BLaER1 (cell line): ENCODE measurements around the gene WWOX.

Experiments
- H3K27ac ChIP-seq: shearing (Covaris generic); formaldehyde crosslinking; 2 replicates; pipeline ENCODE4 v1.8.1; 2022
- H3K27me3 ChIP-seq: shearing (Covaris generic); formaldehyde crosslinking; 2 replicates; pipeline ENCODE4 v1.8.1; 2022
- H3K36me3 ChIP-seq: shearing (Covaris generic); formaldehyde crosslinking; 2 replicates; pipeline ENCODE4 v1.8.1; 2022
- H3K4me1 ChIP-seq: shearing (Covaris generic); formaldehyde crosslinking; 2 replicates; pipeline ENCODE4 v1.8.1; 2022
- H3K4me2 ChIP-seq: shearing (Covaris generic); formaldehyde crosslinking; 2 replicates; pipeline ENCODE4 v1.8.1; 2022
- H3K4me3 ChIP-seq: shearing (Covaris generic); formaldehyde crosslinking; 2 replicates; pipeline ENCODE4 v1.8.1; 2022
- H3K9ac ChIP-seq: shearing (Covaris generic); formaldehyde crosslinking; 2 replicates; pipeline ENCODE4 v1.8.1; 2022
- H3K9me3 ChIP-seq: shearing (Covaris generic); formaldehyde crosslinking; 2 replicates; pipeline ENCODE4 v1.8.1; 2022
- H4K20me1 ChIP-seq: shearing (Covaris generic); formaldehyde crosslinking; 2 replicates; pipeline ENCODE4 v1.8.1; 2022
- Cebpa-rat ChIP-seq: shearing (Covaris generic); IDR thresholded peaks from 2 replicates; pipeline ENCODE4 v1.8.1; 2022

Gene WWOX

DNA sequence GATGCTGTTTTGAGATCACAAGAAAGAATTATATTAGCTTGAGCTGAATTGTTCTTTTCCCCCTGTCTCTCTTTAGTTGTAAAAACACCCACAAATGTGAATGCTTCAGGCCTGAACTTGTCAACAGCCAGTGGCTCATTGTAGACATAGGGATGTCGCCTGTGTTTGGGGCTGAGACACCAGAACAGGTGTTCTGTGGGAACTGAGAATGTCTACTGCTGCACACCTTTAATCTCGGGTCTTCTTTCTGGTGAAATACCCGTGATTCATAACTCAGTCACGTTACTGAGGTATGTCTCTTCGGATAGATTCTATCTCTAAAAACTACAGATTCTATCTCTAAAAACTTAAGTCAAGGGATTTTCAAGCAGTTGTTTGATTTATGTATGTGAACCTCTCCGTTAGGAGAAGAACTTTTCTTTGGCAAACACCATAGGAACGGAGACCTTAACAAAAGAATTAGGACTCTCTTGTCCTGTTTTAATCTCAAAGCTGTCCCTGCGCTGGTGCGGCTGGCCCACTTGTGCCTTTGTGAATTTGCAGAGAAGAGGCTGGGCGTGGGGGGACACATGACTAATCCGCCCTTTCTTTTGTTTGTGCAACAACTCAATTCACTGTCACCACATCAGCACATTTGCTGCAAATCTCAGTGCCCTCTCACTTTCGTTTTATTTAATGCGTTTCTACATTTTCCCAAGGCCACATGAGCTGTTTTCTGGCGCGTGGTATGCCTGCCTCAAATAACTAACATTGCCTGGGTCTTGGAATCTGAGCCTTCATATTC is 858.1 kb downstream of the WWOX start:
- H3K27me3 ChIP-seq: no peaks in the 10 kb centered on the region
- no peak overlapping the region for H3K4me3 ChIP-seq
- H3K9ac ChIP-seq: no peak overlapping the region
- peaks cover 14% of the 10 kb centered on the region for H3K4me1 ChIP-seq
- H3K27ac ChIP-seq: no peak overlapping the region
- no peak overlapping the region for H3K4me2 ChIP-seq
- H4K20me1 ChIP-seq: no peaks in the 10 kb centered on the region
- TF ChIP-seq Cebpa-rat: no peak
- H3K36me3 ChIP-seq: no peaks in the 10 kb centered on the region
- H3K9me3 ChIP-seq: no peaks in the 10 kb centered on the region

- Histone ChIP-seq H3K9ac (no peak overlapping the region), H3K4me2 (peak overlapping the region; percentile 61), H3K27ac (no peak overlapping the region), H4K20me1 (no peaks in the 10 kb centered on the region), H3K9me3 (peaks cover 24% of the 10 kb centered on the region), H3K27me3 (no peaks in the 10 kb centered on the region), H3K4me1 (peaks cover 17% of the 10 kb centered on the region), H3K36me3 (no peaks in the 10 kb centered on the region), H3K4me3 (no peak overlapping the region)
- TF ChIP-seq Cebpa-rat: no peak
Observed at GRCh38 chr16:78961464-78961863, 862.0 kb downstream of the WWOX start.

DNA sequence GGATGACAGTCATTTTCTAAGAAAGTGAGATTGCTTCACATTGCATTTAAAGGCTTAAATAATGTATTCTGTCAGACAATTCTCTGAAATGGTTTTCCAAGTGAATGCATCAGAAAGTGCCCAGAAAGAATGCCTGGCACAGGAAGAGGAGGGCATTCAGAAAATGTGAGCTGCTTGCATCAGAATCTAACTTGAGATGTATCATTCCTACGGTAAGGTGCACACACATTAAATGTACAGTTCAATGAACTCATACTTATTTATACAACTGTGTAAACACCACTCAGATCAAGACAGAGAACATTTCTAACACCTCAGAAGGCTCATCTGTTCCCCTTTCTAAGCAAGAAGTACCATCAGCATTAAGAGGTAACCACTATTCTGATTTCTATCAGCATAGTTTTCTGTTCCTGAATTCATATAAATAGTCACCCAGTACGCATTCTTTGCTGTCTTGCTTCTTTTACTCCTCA is 863.0 kb downstream of the WWOX start:
- Histone ChIP-seq H3K4me3 (no peak overlapping the region), H3K9ac (no peak overlapping the region), H3K4me1 (peaks cover 17% of the 10 kb centered on the region), H3K36me3 (no peaks in the 10 kb centered on the region), H3K27me3 (no peaks in the 10 kb centered on the region), H3K4me2 (no peak overlapping the region), H3K9me3 (peaks cover 24% of the 10 kb centered on the region), H4K20me1 (no peaks in the 10 kb centered on the region), H3K27ac (no peak overlapping the region)
- no peak for TF ChIP-seq Cebpa-rat

DNA sequence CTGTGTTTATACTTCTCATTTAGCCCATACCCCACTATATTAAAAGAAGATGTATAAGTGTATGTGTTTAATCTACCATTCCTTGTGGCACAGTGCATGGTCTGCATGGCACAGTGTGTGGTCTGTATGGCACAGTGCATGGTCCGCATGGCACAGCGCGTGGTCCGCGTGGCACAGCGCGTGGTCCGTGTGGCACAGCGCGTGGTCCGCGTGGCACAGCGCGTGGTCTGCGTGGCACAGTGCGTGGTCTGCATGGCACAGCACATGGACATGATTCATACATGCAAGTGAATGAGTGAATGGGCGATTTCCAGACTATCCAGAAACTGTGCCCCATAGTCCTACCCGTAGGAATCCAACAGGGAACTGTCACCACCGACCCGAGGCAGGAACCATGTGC is 868.5 kb downstream of the WWOX start:
- H3K4me2 ChIP-seq: no peak overlapping the region
- H3K27me3 ChIP-seq: no peaks in the 10 kb centered on the region
- no peaks in the 10 kb centered on the region for H3K36me3 ChIP-seq
- no peaks in the 10 kb centered on the region for H4K20me1 ChIP-seq
- no peak overlapping the region for H3K9ac ChIP-seq
- no peak overlapping the region for H3K27ac ChIP-seq
- no peaks in the 10 kb centered on the region for H3K4me1 ChIP-seq
- H3K4me3 ChIP-seq: no peak overlapping the region
- peaks cover 24% of the 10 kb centered on the region for H3K9me3 ChIP-seq
- TF ChIP-seq Cebpa-rat: no peak

DNA sequence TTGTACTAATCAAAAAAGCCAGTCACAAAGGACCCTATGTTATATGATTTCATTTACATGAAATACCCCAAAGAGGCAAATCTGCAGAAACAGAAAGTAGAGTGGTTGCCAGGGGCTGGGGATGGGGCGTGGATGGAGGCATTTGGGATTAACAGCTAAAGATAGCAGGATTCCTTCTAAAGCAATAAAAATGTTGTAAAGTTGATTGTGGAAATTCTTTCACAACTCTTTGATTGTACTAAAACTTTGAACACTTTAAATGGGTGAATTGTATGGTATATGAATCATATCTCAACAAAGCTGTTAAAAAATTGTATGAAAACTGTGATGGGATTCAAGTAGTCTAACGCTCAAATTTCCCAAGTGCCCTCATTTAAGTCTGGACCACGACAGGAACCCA is 870.3 kb downstream of the WWOX start:
- Histone ChIP-seq H3K4me2 (no peak overlapping the region), H3K4me1 (no peaks in the 10 kb centered on the region), H3K27ac (no peak overlapping the region), H3K4me3 (no peak overlapping the region), H3K36me3 (no peaks in the 10 kb centered on the region), H3K9ac (no peak overlapping the region), H4K20me1 (no peaks in the 10 kb centered on the region), H3K27me3 (no peaks in the 10 kb centered on the region), H3K9me3 (peaks cover 8% of the 10 kb centered on the region)
- TF ChIP-seq Cebpa-rat: no peak

DNA sequence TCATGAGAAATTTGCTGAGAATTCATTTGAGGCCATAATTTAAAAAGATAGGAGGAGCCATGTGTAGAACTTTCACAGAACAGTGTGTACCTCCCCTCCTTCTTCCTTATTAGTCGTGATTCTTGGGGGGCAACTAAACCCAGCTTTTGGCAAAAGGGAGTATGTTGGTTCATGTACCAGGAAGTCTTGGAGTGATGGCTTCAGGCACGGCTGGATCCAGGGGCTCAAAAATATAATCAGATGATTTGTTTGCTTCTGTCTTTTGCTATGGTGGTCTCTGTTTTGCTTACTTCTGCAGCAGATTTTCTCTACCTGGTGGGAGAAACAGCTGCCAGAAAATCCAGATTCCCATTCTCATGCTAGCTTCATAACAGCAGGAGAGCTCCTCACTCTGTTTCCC is 871.2 kb downstream of the WWOX start:
- H3K4me3 ChIP-seq: no peak overlapping the region
- no peaks in the 10 kb centered on the region for H3K4me1 ChIP-seq
- no peak overlapping the region for H3K4me2 ChIP-seq
- H3K27ac ChIP-seq: no peak overlapping the region
- TF ChIP-seq Cebpa-rat: no peak
- no peaks in the 10 kb centered on the region for H3K9me3 ChIP-seq
- H4K20me1 ChIP-seq: no peaks in the 10 kb centered on the region
- no peaks in the 10 kb centered on the region for H3K27me3 ChIP-seq
- no peak overlapping the region for H3K9ac ChIP-seq
- H3K36me3 ChIP-seq: no peaks in the 10 kb centered on the region

GRCh38 chr16:78972006-78972405 is 872.6 kb downstream of the WWOX start:
- H4K20me1 ChIP-seq: no peaks in the 10 kb centered on the region
- H3K27me3 ChIP-seq: no peaks in the 10 kb centered on the region
- no peaks in the 10 kb centered on the region for H3K36me3 ChIP-seq
- H3K27ac ChIP-seq: no peak overlapping the region
- H3K9me3 ChIP-seq: no peaks in the 10 kb centered on the region
- H3K4me2 ChIP-seq: no peak overlapping the region
- no peak overlapping the region for H3K9ac ChIP-seq
- no peak overlapping the region for H3K4me3 ChIP-seq
- no peak for TF ChIP-seq Cebpa-rat
- H3K4me1 ChIP-seq: no peaks in the 10 kb centered on the region

DNA sequence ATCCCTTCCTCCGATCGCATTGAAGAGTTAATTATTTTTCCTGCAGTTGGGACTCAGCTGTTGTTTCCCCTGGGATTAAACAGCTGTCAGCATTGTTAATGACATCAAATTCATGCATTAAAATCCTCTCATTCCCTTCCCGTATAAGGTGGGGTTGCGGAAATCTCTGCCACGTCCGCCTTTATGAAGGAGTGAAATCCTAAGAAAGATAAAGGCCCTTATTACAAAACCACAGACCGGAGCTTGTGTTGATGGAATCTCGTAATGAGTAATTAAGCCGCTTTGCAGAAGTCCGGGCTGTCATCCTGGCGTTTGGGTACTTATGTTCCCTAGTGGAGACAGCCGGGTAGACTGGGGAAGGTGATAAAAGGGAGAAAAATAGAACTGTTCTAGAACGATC is 873.5 kb downstream of the WWOX start:
- TF ChIP-seq Cebpa-rat: no peak
- Histone ChIP-seq H3K9me3 (no peaks in the 10 kb centered on the region), H3K4me1 (no peaks in the 10 kb centered on the region), H3K27ac (no peak overlapping the region), H3K4me3 (no peak overlapping the region), H3K9ac (no peak overlapping the region), H3K36me3 (no peaks in the 10 kb centered on the region), H3K4me2 (no peak overlapping the region), H3K27me3 (no peaks in the 10 kb centered on the region), H4K20me1 (no peaks in the 10 kb centered on the region)

DNA sequence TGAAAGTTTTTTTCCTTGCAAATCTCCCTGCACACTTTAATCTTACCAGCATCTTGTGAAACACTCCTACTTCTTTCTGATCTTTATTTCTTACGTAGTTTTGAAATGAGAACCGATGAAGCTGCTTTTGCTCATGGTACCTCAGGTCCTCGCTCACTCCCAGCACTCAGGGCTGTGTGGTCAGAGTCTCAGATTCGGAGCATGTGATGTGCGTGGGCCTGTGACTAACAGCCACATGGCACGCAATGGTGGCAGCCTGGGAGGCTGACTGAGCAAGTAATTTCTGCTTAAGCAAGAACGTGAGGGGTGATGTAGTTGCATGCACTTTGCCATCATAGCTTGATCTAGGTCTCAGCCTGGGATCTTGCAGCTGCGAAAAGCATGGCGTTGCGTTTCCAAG is 876.8 kb downstream of the WWOX start:
- Histone ChIP-seq H3K4me1 (no peaks in the 10 kb centered on the region), H4K20me1 (no peaks in the 10 kb centered on the region), H3K27ac (no peak overlapping the region), H3K27me3 (no peaks in the 10 kb centered on the region), H3K36me3 (no peaks in the 10 kb centered on the region), H3K4me3 (no peak overlapping the region), H3K9ac (no peak overlapping the region), H3K4me2 (no peak overlapping the region), H3K9me3 (no peaks in the 10 kb centered on the region)
- TF ChIP-seq Cebpa-rat: no peak

DNA sequence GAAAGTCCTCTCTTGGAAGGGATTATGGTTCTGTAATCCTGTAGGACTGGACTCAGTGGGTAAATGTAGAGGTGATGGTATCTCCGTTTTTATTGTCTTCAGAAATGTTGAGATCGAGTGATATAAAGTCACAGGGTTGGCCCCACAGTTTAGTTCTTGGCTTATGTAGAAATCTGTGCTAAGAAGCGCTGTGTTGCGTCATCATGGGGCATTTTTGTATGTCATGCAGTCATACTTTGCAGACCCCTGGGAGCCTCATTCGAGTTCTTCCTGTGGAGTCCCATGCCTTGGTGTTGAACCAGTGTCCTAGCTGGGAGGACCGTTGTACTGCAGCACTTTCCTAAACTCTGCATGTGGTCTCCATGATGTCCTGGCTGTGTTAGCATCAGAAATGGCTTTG is 881.4 kb downstream of the WWOX start:
- Histone ChIP-seq H3K27ac (no peak overlapping the region), H3K36me3 (no peaks in the 10 kb centered on the region), H3K27me3 (no peaks in the 10 kb centered on the region), H3K9me3 (no peaks in the 10 kb centered on the region; the same call in 1 of the 2 replicates), H4K20me1 (no peaks in the 10 kb centered on the region), H3K9ac (no peak overlapping the region), H3K4me3 (no peak overlapping the region), H3K4me2 (no peak overlapping the region), H3K4me1 (no peaks in the 10 kb centered on the region)
- TF ChIP-seq Cebpa-rat: 0 out of 2 replicates have a peak, but pooled peaks have one; percentile 26
